Fibroblast of lung (primary cell): ENCODE measurements around the gene HP.

Source experiments
- CTCF ChIP-seq, 2 donors: IDR thresholded peaks in 1 of 2; conservative IDR thresholded peaks in 1 of 2; 1 replicate in 1 of 2; 2 replicates in 1 of 2; pipeline ENCODE4 v1.5.1; 2011 to 2012; ENCODE audit warnings: low read length in 2 of 2, control low read depth in 1 of 2, inconsistent platforms in 1 of 2, low read depth in 1 of 2, mild to moderate bottlenecking in 1 of 2
- EZH2 ChIP-seq: IDR thresholded peaks from 2 replicates; pipeline ENCODE4 v1.5.1; 2012; ENCODE audit warnings: low read length, control low read depth, mild to moderate bottlenecking; ENCODE audit errors: missing control alignments

GRCh38 chr16:72101195-72101594, 46.9 kb downstream of the HP start:
- TF ChIP-seq CTCF (conservative IDR thresholded peaks at IDR 0.05 in 1 of 2, IDR thresholded peaks at IDR 0.05 in 1 of 2; ENCODE audit: low read depth in 1 of 2, low read length in 2 of 2): no peak
- TF ChIP-seq EZH2: no peak
